Activated CD8-positive, alpha-beta T cell treated with anti-CD3 and anti-CD28 coated beads for 36 hours (primary cell): ENCODE measurements around the gene NAGLU. TPM values are rescaled to one million over a fixed set of nuclear protein-coding genes. Genes with fewer than 3 reads are reported as not detected.
A peak's percentile ranks its signal among the peaks of the same experiment; 100 is the strongest.

Experiments used
- ATAC-seq: fragments of 200-7000 bp; cut with Tn5 transposase; one replicate; pipeline ENCODE4 v1.10.0; 2021; ENCODE audit warnings: mild to moderate bottlenecking, moderate library complexity
- CTCF ChIA-PET: fragments of 350-600 bp; sonication (Branson Sonifier 250); formaldehyde crosslinking; loops from one replicate; lab custom pipeline; 2021; ENCODE audit warnings: antibody characterized with exemption; lab: Charles Lee
- POLR2A ChIA-PET: fragments of 350-600 bp; sonication (Branson Sonifier 250); formaldehyde crosslinking; loops from one replicate; lab custom pipeline; 2021; ENCODE audit warnings: antibody characterized with exemption; lab: Charles Lee
- DNase-seq: peaks from one replicate; pipeline ENCODE4 v3.0.0-alpha.2; 2020
- H3K27ac Mint-ChIP-seq: one replicate; pipeline ENCODE4 v1.8.0; 2021; ENCODE audit warnings: mild to moderate bottlenecking, mixed read lengths
- H3K27me3 Mint-ChIP-seq: one replicate; pipeline ENCODE4 v1.8.0; 2021; ENCODE audit warnings: mixed read lengths
- H3K36me3 Mint-ChIP-seq: one replicate; pipeline ENCODE4 v1.8.0; 2021; ENCODE audit warnings: low read depth, mixed read lengths
- H3K4me1 Mint-ChIP-seq: one replicate; pipeline ENCODE4 v1.8.0; 2021; ENCODE audit warnings: low read depth, mixed read lengths
- H3K4me3 Mint-ChIP-seq: one replicate; pipeline ENCODE4 v1.8.0; 2021; ENCODE audit warnings: mild to moderate bottlenecking, moderate library complexity, mixed read lengths
- H3K9me3 Mint-ChIP-seq: one replicate; pipeline ENCODE4 v1.8.0; 2021; ENCODE audit warnings: mixed read lengths
- intact Hi-C: fragments of 100-400 bp; cut with micrococcal nuclease; formaldehyde crosslinking; loops from one replicate; pipeline ENCODE4 v1.10.0; 2022
- total RNA-seq, 2 experiments: library from RNA; stranded (reverse); gene quantifications; one replicate each; pipeline ENCODE4 v1.2.3, GENCODE V29; 2021
- TF ChIP-seq, protein P1 (sequence below): fragments of 200-600 bp; IDR thresholded peaks from one replicate; pipeline ENCODE4 v1.8.0; 2022; ENCODE audit warnings: antibody characterized with exemption, mild to moderate bottlenecking

NAGLU gene
- total RNA-seq, 2 experiments from 2014 or later: 10.8 to 11.4 TPM

DNA sequence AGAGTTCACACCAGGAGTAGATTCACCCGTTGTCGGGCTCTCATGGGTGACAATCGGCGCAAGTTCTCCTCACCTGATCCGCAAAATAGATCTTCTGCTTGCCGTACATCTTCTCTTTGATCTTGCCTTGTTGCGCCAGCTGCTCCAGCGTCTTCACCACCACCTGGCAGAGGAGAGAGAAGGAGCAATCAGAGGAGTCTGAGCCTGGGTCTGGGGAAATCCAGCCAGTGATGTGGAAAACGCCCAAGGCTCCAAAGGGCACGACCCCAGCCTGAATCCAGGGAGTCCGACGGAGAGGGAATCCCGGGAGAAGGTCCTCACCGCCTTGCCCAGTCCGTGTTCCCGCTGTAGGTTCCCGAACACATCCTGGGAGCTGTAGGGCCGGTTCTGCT, 41.1 kb downstream of the NAGLU start:
- POLR2A ChIA-PET: interaction anchor here (0.6 to 3.8 kb wide), 16 partner anchors 10 to 1493 kb away, joined by 3 to 61 read pairs (median 4); partner anchors contain the start of genes MLX, NAGLU, RETREG3 and STAT3
- H3K4me1 Mint-ChIP-seq: peaks cover 36% of the 10 kb centered on the region
- H3K36me3 Mint-ChIP-seq: peaks cover 50% of the 10 kb centered on the region
- DNase-seq (no peak), ATAC-seq (peak; percentile 3)
- peak overlapping the region; percentile 88 for H3K4me3 Mint-ChIP-seq
- H3K27ac Mint-ChIP-seq: peak overlapping the region; percentile 97
- CTCF ChIA-PET: interaction anchor here (0.9 to 5.0 kb wide), 20 partner anchors 11 to 559 kb away, joined by 3 to 70 read pairs (median 12); partner anchors contain the start of genes CNTNAP1, COASY, DNAJC7 and MLX
- intact Hi-C loops: loop anchor here (5.0 kb wide), 1 partner anchor 100 kb away; the partner anchor contains the start of gene PLEKHH3
- TF ChIP-seq, protein P1, sequence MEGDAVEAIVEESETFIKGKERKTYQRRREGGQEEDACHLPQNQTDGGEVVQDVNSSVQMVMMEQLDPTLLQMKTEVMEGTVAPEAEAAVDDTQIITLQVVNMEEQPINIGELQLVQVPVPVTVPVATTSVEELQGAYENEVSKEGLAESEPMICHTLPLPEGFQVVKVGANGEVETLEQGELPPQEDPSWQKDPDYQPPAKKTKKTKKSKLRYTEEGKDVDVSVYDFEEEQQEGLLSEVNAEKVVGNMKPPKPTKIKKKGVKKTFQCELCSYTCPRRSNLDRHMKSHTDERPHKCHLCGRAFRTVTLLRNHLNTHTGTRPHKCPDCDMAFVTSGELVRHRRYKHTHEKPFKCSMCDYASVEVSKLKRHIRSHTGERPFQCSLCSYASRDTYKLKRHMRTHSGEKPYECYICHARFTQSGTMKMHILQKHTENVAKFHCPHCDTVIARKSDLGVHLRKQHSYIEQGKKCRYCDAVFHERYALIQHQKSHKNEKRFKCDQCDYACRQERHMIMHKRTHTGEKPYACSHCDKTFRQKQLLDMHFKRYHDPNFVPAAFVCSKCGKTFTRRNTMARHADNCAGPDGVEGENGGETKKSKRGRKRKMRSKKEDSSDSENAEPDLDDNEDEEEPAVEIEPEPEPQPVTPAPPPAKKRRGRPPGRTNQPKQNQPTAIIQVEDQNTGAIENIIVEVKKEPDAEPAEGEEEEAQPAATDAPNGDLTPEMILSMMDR: no peak
- no peaks in the 10 kb centered on the region for H3K27me3 Mint-ChIP-seq
- no peaks in the 10 kb centered on the region for H3K9me3 Mint-ChIP-seq

DNA sequence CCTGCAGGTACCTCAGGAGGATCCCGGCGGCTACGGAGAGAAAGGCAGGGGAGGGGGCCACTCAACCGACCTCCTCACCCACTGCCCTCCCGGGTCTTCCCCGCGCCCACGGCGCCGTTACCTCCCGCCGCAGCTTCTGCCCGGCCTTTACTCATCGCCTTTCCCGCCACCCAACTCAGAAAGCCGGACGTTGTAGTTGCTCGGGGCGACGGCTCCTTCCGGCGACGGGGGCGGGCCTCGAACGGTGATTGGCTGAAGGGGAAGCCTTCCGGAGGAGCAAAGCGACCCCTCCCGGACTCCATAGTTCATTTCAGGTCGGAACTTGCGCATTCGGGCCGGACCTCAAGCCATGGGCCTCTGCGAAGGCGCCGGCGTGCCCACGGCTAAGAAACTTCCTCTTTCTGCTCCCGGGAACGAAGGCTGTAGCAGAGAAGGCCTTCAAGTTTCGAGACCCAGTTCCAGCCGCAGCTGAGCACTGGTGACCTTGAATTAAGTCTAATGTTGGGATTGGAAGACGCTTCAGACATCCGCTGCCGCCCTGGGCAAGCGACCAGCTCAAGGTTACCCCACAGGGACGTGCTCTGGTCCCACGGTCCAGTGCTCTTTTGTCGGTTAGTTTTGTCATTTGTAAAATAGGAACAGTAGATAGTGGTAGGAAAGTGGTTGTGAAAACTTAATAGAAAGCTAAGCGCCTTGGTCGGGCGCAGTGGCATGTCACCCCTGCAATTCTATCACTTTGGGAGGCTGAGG, 41.7 kb downstream of the NAGLU start, which contains the start of gene PSMC3IP:
Gene PSMC3IP (minus strand): TSS at position 198 of the 750 bp plus-strand sequence. CDS start 43 bp downstream, at position 155.
- no peaks in the 10 kb centered on the region for H3K27me3 Mint-ChIP-seq
- peak within 1 kb of the TSS; percentile 97 for H3K27ac Mint-ChIP-seq
- intact Hi-C loops: loop anchor here (2.0 to 5.0 kb wide), 2 partner anchors 100 to 185 kb away; partner anchors contain the start of gene PLEKHH3
- POLR2A ChIA-PET: interaction anchor here (0.6 to 3.8 kb wide), 28 partner anchors 10 to 1492 kb away, joined by 3 to 61 read pairs (median 4); partner anchors contain the start of genes MLX, NAGLU, NKIRAS2 and PSME3
- CTCF ChIA-PET: interaction anchor here (0.6 to 5.0 kb wide), 63 partner anchors 8 to 560 kb away, joined by 3 to 70 read pairs (median 6); partner anchors contain the start of genes BECN1, CNTNAP1, COASY and DNAJC7
- ATAC-seq (peak; percentile 95), DNase-seq (peak; percentile 98)
- no peaks in the 10 kb centered on the region for H3K9me3 Mint-ChIP-seq
- H3K4me3 Mint-ChIP-seq: peak within 1 kb of the TSS; percentile 88
- TF ChIP-seq, protein P1: no peak
- peaks cover 46% of the 10 kb centered on the region for H3K36me3 Mint-ChIP-seq
- peaks cover 35% of the 10 kb centered on the region for H3K4me1 Mint-ChIP-seq

DNA sequence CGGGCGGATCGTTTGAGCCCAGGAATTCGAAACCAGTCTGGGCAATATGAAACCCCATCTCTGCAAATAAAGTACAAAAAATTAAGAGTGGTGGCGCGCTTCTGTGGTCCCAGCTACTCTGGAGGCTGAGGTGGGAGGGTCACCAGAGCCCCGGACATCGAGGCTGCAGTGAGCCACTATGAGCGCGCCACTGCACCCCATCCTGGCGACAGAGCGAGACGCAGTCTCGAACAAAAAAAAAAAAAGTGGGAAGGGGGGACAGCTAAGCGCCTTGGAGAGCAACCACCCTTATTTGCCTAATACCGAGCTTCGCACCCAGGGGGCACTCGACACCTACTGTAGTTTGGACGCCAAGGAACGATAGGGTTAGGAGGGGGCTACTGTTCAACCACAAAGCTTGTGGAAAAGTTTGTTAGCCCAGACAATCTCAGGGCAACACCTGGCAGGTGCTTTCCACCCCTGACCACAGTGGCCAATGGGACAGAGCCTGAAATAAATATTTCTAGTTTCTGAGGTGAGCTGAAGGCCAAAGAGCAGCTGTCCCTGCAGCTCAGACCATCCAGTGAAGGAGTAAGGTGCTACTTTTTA, 42.3 kb downstream of the NAGLU start:
- POLR2A ChIA-PET: interaction anchor here (0.6 to 3.8 kb wide), 21 partner anchors 11 to 738 kb away, joined by 3 to 61 read pairs (median 4); partner anchors contain the start of genes MLX, NAGLU, NKIRAS2 and PSME3
- ATAC-seq: peak; percentile 57
- no peaks in the 10 kb centered on the region for H3K9me3 Mint-ChIP-seq
- H3K27ac Mint-ChIP-seq: peak overlapping the region; percentile 97
- DNase-seq: peak; percentile 93
- peaks cover 39% of the 10 kb centered on the region for H3K36me3 Mint-ChIP-seq
- no peaks in the 10 kb centered on the region for H3K27me3 Mint-ChIP-seq
- peaks cover 34% of the 10 kb centered on the region for H3K4me1 Mint-ChIP-seq
- H3K4me3 Mint-ChIP-seq: peak overlapping the region; percentile 88
- intact Hi-C loops: loop anchor here (2.0 to 5.0 kb wide), 2 partner anchors 99 to 184 kb away; partner anchors contain the start of gene PLEKHH3
- TF ChIP-seq, protein P1: peak; percentile 81
- CTCF ChIA-PET: interaction anchor here (0.6 to 5.0 kb wide), 68 partner anchors 8 to 561 kb away, joined by 3 to 70 read pairs (median 6); partner anchors contain the start of genes BECN1, CNTNAP1, COASY and DNAJC7

DNA sequence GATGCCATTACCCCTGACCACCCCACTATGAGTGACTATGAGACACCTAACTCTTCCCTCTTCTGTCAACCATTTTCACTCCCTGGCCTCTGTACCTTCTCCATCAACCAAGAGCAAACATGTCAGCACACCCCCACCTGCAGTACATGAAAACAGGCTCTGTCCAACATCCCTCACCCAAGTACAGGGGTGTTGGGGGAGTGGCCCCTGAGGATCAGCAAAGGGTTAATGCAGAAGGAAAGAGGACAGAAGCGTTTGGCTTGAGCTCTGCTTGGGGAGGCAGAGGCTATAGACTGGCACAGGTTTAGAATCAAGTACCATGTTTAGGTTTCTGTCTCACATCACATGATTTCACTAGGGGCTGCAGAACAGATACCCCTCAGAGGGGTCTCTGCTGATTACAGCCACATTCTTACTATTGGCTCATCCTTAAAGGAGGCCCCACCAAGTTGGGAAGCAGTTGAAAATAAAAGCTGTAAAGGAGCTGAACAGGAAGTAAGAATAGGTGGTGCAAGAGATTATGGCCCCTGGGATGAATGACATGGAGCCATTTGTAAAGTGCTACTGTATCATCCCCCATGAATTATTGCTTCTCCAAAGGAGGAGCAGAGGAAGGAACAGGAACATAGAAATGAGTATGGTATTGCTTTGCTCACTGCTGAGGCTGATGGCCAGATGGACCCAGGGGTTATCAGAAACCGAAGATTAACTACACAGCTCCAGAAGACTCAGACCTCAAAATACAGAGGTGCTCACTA, 43.9 kb downstream of the NAGLU start:
- no peaks in the 10 kb centered on the region for H3K9me3 Mint-ChIP-seq
- ChIA-PET POLR2A (interaction anchor here (0.7 to 1.0 kb wide), 3 partner anchors 13 to 98 kb away, joined by 3 to 5 read pairs (median 3); no protein-coding TSS in a partner anchor), CTCF (interaction anchor here (1.6 to 4.5 kb wide), 7 partner anchors 8 to 241 kb away, joined by 6 to 47 read pairs (median 25); partner anchors contain the start of gene RAMP2)
- peaks cover 30% of the 10 kb centered on the region for H3K36me3 Mint-ChIP-seq
- H3K4me3 Mint-ChIP-seq: peak overlapping the region; percentile 11
- no peak for DNase-seq
- TF ChIP-seq, protein P1: no peak
- intact Hi-C loops: loop anchor here (2.0 to 5.0 kb wide), 2 partner anchors 97 to 183 kb away; partner anchors contain the start of gene PLEKHH3
- H3K4me1 Mint-ChIP-seq: peaks cover 29% of the 10 kb centered on the region
- H3K27ac Mint-ChIP-seq: peak overlapping the region; percentile 69
- no peaks in the 10 kb centered on the region for H3K27me3 Mint-ChIP-seq
- ATAC-seq: no peak
